OCI-M2 (cell line): Measurements from ENCODE around the gene LRCOL1.

Source experiments
- DNase-seq: peaks from one replicate; lab custom pipeline; 2025; ENCODE audit not compliant: unreplicated experiment; lab: John Stamatoyannopoulos, UW

Gene LRCOL1

DNA sequence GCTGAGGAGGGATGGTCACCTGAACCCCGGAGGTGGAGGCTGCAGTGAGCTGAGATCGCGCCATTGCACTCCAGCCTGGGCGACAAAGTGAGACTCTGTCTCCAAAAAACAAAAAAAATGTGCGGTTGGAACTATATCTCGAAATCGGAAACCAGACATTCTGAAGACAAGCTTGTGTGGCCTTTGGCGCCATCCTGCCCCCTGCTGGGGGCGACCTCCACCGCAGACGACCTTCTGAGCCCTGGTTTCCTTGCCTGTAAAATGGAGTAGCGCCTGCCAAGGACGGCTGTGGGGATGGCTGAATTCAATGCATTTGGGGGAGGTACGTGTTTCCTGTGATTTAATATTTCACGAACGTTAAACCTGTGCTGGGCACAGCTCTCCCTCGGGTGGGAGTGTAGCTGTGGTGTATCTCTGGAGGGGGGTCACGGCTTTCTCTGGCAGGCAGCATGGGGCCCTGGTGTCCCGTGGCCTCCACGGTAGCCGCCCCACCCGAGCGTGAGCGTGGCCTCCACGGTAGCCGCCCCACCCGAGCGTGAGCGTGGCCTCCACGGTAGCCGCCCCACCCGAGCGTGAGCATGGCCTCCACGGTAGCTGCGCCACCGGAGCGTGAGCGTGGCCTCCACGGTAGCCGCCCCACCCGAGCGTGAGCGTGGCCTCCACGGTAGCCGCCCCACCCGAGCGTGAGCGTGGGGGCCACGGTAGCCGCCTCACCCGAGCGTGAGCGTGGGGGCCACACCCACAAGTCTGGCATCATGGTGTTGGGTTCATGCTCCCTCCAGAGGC is 55.3 kb downstream of the LRCOL1 start:
- no peak for DNase-seq
